DMS79 treated with DMSO at 0.1 percent for 48 hours (cell line): Measurements from ENCODE around the gene FEZF2.

Experiments used
- DNase-seq: peaks from one replicate; lab custom pipeline; 2025; lab: John Stamatoyannopoulos, UW

The FEZF2 gene

GRCh38 chr3:62329971-62330370 lies 43.4 kb downstream of the FEZF2 start:
- DNase-seq = no peak

- no peak for DNase-seq
Measured at GRCh38 chr3:62325896-62326295, 47.5 kb downstream of the FEZF2 start.

- no peak for DNase-seq
Measured at GRCh38 chr3:62323241-62323640, 50.1 kb downstream of the FEZF2 start.
